ENCODE results near the gene FAAH2. TPM values are rescaled to one million over a fixed set of nuclear protein-coding genes. Genes with fewer than 3 reads are reported as not detected.

The FAAH2 gene
- total RNA-seq, 1 experiment from 2014 or later = 6.4 TPM

DNA sequence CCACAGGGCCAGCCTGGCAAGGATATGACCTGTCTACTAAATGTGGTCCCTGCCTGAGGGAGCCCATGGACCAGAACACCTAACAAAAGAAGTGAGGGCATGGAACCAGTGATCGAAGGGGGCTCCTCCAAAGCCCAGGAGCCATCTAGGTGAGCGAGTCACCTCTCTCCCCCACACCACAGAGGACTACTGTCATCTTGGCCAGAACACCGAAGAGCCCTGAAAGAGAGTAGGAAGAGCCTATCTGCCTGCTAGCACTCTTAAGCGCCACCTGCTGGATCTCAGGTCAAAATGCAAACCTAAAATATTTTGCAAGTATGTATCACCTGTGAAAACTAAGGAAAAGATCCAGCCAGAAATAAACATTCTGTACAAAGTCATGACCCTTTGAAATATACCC, 167.4 kb downstream of the FAAH2 start:
- Histone ChIP-seq H4K8ac (replicated peaks; ENCODE audit: insufficient read length, low read depth, low read length) (no peak overlapping the region), H4K91ac (ENCODE audit: insufficient read length, low read depth, low read length) (no peak overlapping the region), H3K23ac (ENCODE audit: insufficient read length, low read depth, low read length) (no peak overlapping the region), H3K18ac (ENCODE audit: insufficient read length, low read depth, low read length) (peak overlapping the region; percentile 48), H3K4ac (ENCODE audit: low read depth, low read length) (no peak overlapping the region), H3K27ac (ENCODE audit: insufficient read length, low read depth, low read length) (no peak overlapping the region), H4K5ac (ENCODE audit: insufficient read length, low read depth, low read length) (no peak overlapping the region), H3K9ac (ENCODE audit: extremely low read depth, insufficient read length, low read length) (no peak overlapping the region), H3K4me2 (ENCODE audit: insufficient read depth, insufficient read length, low read length) (no peak overlapping the region), H3K27me3 (ENCODE audit: insufficient read depth, low read length) (no peaks in the 10 kb centered on the region), H4K20me1 (ENCODE audit: control insufficient read depth, insufficient read depth, insufficient read length) (no peaks in the 10 kb centered on the region), H2AK5ac (ENCODE audit: insufficient read length, low read length) (no peak overlapping the region), H3T11ph (ENCODE audit: low read length) (no peak overlapping the region), H2AFZ (ENCODE audit: low read length) (no peak overlapping the region), H2BK5ac (ENCODE audit: insufficient read length, low read length) (no peak overlapping the region), H3K14ac (ENCODE audit: insufficient read depth, low read length) (no peak overlapping the region), H3K79me1 (ENCODE audit: insufficient read depth, low read depth, low read length, poor library complexity, severe bottlenecking) (no peaks in the 10 kb centered on the region), H3K9me3 (ENCODE audit: control insufficient read depth, low read depth, low read length) (peaks cover 28% of the 10 kb centered on the region), H2BK20ac (ENCODE audit: low read depth, low read length, poor library complexity, severe bottlenecking) (no peak overlapping the region), H2BK15ac (ENCODE audit: low read depth, low read length) (no peak overlapping the region), H2BK12ac (ENCODE audit: insufficient read length, low read depth, low read length) (no peak overlapping the region), H3K4me1 (ENCODE audit: insufficient read depth, low read length) (no peaks in the 10 kb centered on the region), H2BK120ac (ENCODE audit: low read depth, low read length, poor library complexity, severe bottlenecking) (no peak overlapping the region), H3K56ac (ENCODE audit: insufficient read length, low read depth, low read length) (no peak overlapping the region), H3K79me2 (ENCODE audit: insufficient read depth, low read length) (no peaks in the 10 kb centered on the region), H3K23me2 (ENCODE audit: insufficient read length, low read depth, low read length, poor library complexity, severe bottlenecking) (no peaks in the 10 kb centered on the region)
- H3K4me1 Mint-ChIP-seq = no peaks in the 10 kb centered on the region
- no peak overlapping the region for H3K27ac Mint-ChIP-seq
- H3K9me3 Mint-ChIP-seq = peaks cover 91 to 92% of the 10 kb centered on the region in 2 experiments
- no peak overlapping the region for H3K4me3 Mint-ChIP-seq
- no peaks in the 10 kb centered on the region; the same call in 1 of the 2 replicates for H3K27me3 Mint-ChIP-seq (ENCODE audit: low read depth)
- TF ChIP-seq, protein P1, sequence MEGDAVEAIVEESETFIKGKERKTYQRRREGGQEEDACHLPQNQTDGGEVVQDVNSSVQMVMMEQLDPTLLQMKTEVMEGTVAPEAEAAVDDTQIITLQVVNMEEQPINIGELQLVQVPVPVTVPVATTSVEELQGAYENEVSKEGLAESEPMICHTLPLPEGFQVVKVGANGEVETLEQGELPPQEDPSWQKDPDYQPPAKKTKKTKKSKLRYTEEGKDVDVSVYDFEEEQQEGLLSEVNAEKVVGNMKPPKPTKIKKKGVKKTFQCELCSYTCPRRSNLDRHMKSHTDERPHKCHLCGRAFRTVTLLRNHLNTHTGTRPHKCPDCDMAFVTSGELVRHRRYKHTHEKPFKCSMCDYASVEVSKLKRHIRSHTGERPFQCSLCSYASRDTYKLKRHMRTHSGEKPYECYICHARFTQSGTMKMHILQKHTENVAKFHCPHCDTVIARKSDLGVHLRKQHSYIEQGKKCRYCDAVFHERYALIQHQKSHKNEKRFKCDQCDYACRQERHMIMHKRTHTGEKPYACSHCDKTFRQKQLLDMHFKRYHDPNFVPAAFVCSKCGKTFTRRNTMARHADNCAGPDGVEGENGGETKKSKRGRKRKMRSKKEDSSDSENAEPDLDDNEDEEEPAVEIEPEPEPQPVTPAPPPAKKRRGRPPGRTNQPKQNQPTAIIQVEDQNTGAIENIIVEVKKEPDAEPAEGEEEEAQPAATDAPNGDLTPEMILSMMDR (conservative IDR thresholded peaks at IDR 0.05) = peak; percentile 71
- DNase-seq = peak; percentile 32
- no CpG with 5 or more reads among the region's 4 CpGs for WGBS (ENCODE audit: extremely low coverage, insufficient read length, low lambda C conversion rate)
- peaks cover 12 to 24% (median 16%) of the 10 kb centered on the region in 3 experiments for H3K36me3 Mint-ChIP-seq (ENCODE audit: insufficient read depth in 1 of 3, low read depth in 3 of 3)

Measured in H9 (cell line).